ENCODE measurements around the gene CD300LG.

CD300LG gene

DNA sequence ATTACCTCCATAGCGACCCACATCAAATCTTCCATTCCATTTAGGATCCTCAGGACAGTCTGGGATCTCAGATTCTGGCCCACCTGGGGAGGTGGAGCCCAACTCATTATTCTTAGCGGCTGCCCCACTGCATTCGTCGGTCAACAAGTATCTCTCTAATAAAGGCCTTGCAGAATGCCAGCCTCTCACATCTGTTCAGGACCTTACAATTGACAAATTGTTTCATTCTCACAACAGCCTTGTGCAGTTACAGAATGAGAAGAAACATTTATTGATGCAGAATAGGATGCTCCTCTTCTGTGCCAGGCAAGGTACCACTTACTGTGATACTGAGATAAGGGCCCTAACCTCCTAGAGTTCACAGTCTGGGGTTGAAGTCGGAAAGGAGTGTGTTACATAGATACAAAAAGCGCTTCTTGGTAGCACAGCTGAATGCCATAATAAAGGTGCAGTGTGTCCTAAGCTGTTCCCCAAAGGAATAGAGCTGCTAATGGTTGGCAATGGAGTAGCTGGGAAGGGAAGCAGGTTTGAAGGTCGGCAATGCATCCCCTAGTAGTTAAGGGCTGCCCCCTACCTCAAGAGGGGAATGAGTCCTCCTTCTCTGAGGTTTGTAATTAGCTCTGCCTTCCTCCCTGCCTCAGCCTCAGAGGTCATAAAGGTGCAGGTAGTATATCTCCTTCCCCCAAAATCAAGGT lies 62.7 kb downstream of the CD300LG start:
- no peak for DNase-seq

GRCh38 chr17:43911904-43912303 lies 64.9 kb downstream of the CD300LG start:
- no peak for DNase-seq

- DNase-seq: no peak
These were observed 65.8 kb downstream of the CD300LG start for GRCh38 chr17:43912635-43913304.
